OCI-LY1 (cell line): ENCODE measurements around the gene CCR2.
"Not testable (repeated sequence)": the region's sequence is repeated elsewhere in the genome, so short reads cannot be mapped to it uniquely, and the experiment has no call there.

ENCODE experiments used
- H2AFZ ChIP-seq: fragments of 200-600 bp; sonication (generic), shearing (Covaris generic); 2 replicates; pipeline ENCODE4 v1.6.0; 2014; ENCODE audit warnings: antibody characterized with exemption, mild to moderate bottlenecking, low read length
- H3F3A ChIP-seq: fragments of 200-600 bp; sonication (generic), shearing (Covaris generic); 2 replicates; pipeline ENCODE4 v1.6.0; 2014; ENCODE audit warnings: mild to moderate bottlenecking, antibody characterized with exemption, low read length, moderate library complexity; ENCODE audit not compliant: insufficient read depth
- H3K27ac ChIP-seq: fragments of 200-600 bp; sonication (generic); 2 replicates; pipeline ENCODE4 v1.5.1; 2014; ENCODE audit warnings: low read length, mixed run types, mild to moderate bottlenecking, low read depth; ENCODE audit not compliant: poor library complexity, severe bottlenecking
- H3K27me3 ChIP-seq: fragments of 200-600 bp; sonication (generic); 2 replicates; pipeline ENCODE4 v1.6.0; 2014; ENCODE audit warnings: antibody characterized with exemption, mild to moderate bottlenecking, low read length, moderate library complexity; ENCODE audit not compliant: insufficient read depth
- H3K36me3 ChIP-seq: fragments of 200-600 bp; sonication (generic); 2 replicates; pipeline ENCODE4 v1.6.1; 2014; ENCODE audit warnings: mild to moderate bottlenecking, antibody characterized with exemption, low read length, moderate library complexity, mixed read lengths; ENCODE audit not compliant: insufficient read depth
- H3K4me1 ChIP-seq: fragments of 200-600 bp; sonication (generic); 2 replicates; pipeline ENCODE4 v1.5.1; 2014; ENCODE audit warnings: mild to moderate bottlenecking, low read length, moderate library complexity; ENCODE audit not compliant: insufficient read depth, severe bottlenecking
- H3K4me2 ChIP-seq: fragments of 200-600 bp; sonication (generic), shearing (Covaris generic); 2 replicates; pipeline ENCODE4 v1.6.1; 2014; ENCODE audit warnings: low read length
- H3K4me3 ChIP-seq: fragments of 200-600 bp; sonication (generic); 2 replicates; pipeline ENCODE4 v1.5.1; 2014; ENCODE audit warnings: low read length, low read depth, mild to moderate bottlenecking, mixed read lengths; ENCODE audit not compliant: poor library complexity, severe bottlenecking
- H3K79me2 ChIP-seq: fragments of 200-600 bp; shearing (Covaris generic); 2 replicates; pipeline ENCODE4 v1.6.1; 2016; ENCODE audit warnings: mixed run types, low read length, mixed read lengths; ENCODE audit not compliant: insufficient read depth
- H3K9ac ChIP-seq: fragments of 200-600 bp; sonication (generic), shearing (Covaris generic); 2 replicates; pipeline ENCODE4 v1.6.1; 2014; ENCODE audit warnings: mild to moderate bottlenecking, low read length, mixed read lengths
- H3K9me2 ChIP-seq: fragments of 200-600 bp; sonication (generic), shearing (Covaris generic); 2 replicates; pipeline ENCODE4 v1.6.1; 2014; ENCODE audit warnings: low read depth, mild to moderate bottlenecking, low read length, mixed read lengths
- H3K9me3 ChIP-seq: fragments of 200-600 bp; shearing (Covaris generic); 2 replicates; pipeline ENCODE4 v1.6.1; 2014; ENCODE audit warnings: low read length, mixed read lengths
- H4K20me1 ChIP-seq: fragments of 200-600 bp; sonication (generic), shearing (Covaris generic); 2 replicates; pipeline ENCODE4 v1.6.0; 2016; ENCODE audit warnings: mild to moderate bottlenecking, low read length; ENCODE audit not compliant: insufficient read depth
- CTCF ChIP-seq: fragments of 200-600 bp; sonication (generic), shearing (Covaris generic); IDR thresholded peaks from 2 replicates; pipeline ENCODE4 v1.5.1; 2017; ENCODE audit warnings: mild to moderate bottlenecking, antibody characterized with exemption, low read length, moderate library complexity, mixed read lengths
- EZH2 ChIP-seq: fragments of 200-600 bp; sonication (generic), shearing (Covaris generic); IDR thresholded peaks from 2 replicates; pipeline ENCODE4 v1.8.0; 2017; ENCODE audit warnings: borderline replicate concordance, mixed run types, mild to moderate bottlenecking, antibody characterized with exemption, low read length, moderate library complexity, mixed read lengths

The CCR2 gene

DNA sequence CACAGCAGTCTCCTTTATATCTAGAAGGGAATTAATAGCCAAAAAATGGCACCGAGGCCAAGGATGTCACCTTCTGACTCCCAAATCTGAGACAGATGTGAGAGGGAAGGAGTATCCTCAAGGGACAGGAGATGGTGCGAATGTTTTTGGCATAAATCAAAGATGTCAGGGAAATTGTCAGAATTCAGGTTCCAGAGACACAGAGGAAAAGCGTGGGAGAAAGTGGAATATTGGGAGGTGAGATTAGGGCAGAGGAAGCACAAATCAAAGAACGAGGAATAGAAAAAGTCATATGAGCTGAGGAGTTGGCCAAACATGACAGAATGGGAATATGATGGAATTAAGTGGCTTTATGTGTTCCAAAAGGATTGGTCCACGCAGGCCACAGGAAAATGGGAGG is 46.9 kb downstream of the CCR2 start:
- Histone ChIP-seq H4K20me1 (no peaks in the 10 kb centered on the region), H3K9me2 (no peaks in the 10 kb centered on the region), H3K4me2 (no peak overlapping the region), H3F3A (no peaks in the 10 kb centered on the region), H3K79me2 (no peaks in the 10 kb centered on the region), H3K36me3 (no peaks in the 10 kb centered on the region), H2AFZ (no peak overlapping the region), H3K27me3 (0 out of 2 replicates have a peak, but pooled peaks cover 4% of the 10 kb centered on the region), H3K4me3 (no peak overlapping the region), H3K27ac (no peak overlapping the region), H3K9ac (no peak overlapping the region), H3K9me3 (no peaks in the 10 kb centered on the region), H3K4me1 (no peaks in the 10 kb centered on the region)
- TF ChIP-seq CTCF = no peak
- TF ChIP-seq EZH2 = no peak

GRCh38 chr3:46401579-46401978 is 47.7 kb downstream of the CCR2 start:
- Histone ChIP-seq H2AFZ (no peak overlapping the region), H3K4me1 (no peaks in the 10 kb centered on the region), H3K9me2 (no peaks in the 10 kb centered on the region), H3K9me3 (no peaks in the 10 kb centered on the region), H3F3A (no peaks in the 10 kb centered on the region), H3K4me3 (no peak overlapping the region), H4K20me1 (no peaks in the 10 kb centered on the region), H3K9ac (no peak overlapping the region), H3K36me3 (no peaks in the 10 kb centered on the region), H3K27ac (no peak overlapping the region), H3K79me2 (no peaks in the 10 kb centered on the region), H3K4me2 (no peak overlapping the region), H3K27me3 (0 out of 2 replicates have a peak, but pooled peaks cover 4% of the 10 kb centered on the region)
- no peak for TF ChIP-seq EZH2
- no peak for TF ChIP-seq CTCF

DNA sequence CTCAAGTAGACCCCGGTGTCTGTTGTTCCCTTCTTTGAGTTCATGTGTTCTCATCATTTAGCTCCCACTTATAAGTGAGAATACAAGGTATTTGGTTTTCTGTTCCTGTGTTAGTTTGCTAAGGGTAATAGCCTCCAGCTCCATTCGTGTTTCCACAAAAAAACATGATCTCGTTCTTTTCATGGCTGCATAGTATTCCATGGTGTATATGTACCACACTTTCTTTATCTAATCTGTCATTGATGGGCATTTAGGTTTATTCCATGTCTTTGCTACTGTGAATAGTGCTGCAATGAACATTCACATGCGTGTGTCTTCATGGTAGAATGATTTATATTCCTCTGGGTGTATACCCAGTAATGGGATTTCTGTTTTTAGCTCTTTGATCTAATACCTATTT is 49.0 kb downstream of the CCR2 start:
- H2AFZ ChIP-seq, H3K79me2 ChIP-seq, H4K20me1 ChIP-seq, H3K36me3 ChIP-seq, H3K4me3 ChIP-seq, H3K9me2 ChIP-seq, H3K27ac ChIP-seq, H3F3A ChIP-seq, H3K27me3 ChIP-seq, H3K4me2 ChIP-seq, H3K9ac ChIP-seq, H3K4me1 ChIP-seq, H3K9me3 ChIP-seq: not testable (repeated sequence)

DNA sequence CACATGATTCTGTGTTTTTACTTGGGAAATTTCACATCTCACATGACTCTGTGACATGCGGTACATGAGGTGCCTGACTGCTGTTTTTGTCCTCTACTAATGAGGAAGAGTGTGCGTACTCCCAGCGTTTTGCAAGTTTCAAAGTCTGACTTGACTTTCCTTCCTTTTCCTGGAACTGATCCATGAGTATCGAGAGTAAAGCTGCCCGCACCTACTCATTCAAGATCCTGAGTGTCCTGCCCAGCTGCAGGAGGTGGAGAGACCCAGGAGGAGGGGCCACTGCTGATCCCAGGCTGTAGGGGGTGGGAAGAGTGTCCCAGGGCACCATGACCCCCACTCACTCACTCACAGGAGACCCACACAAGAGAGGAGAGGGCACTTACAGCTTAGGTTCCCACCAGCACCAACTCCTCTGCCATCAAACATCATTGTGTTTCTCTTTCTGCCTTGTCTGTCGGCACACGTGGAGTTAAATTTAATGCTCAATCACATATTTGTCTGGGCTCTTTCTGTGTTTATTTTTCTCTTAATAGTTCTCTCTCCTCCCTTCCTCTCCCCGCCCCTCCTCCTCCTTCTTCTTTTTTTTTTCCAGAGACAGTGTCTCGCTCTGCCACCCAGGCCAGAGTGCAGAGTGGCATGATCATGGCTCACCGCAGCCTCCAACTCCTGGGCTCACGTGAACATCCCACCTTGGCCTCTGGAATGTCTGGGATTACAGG is 51.5 kb downstream of the CCR2 start:
- Histone ChIP-seq H3K27ac (no peak overlapping the region), H3K4me3 (no peak overlapping the region), H2AFZ (no peak overlapping the region), H3K9me2 (no peaks in the 10 kb centered on the region), H3K4me1 (no peaks in the 10 kb centered on the region), H3K79me2 (no peaks in the 10 kb centered on the region), H3K27me3 (no peaks in the 10 kb centered on the region; the same call in 1 of the 2 replicates), H3K9ac (no peak overlapping the region), H3F3A (no peaks in the 10 kb centered on the region), H3K9me3 (no peaks in the 10 kb centered on the region), H3K4me2 (no peak overlapping the region), H4K20me1 (no peaks in the 10 kb centered on the region), H3K36me3 (no peaks in the 10 kb centered on the region)
- no peak for TF ChIP-seq EZH2
- no peak for TF ChIP-seq CTCF
